CD4-positive, alpha-beta T cell treated with Interleukin-15 for 1 hour (primary cell): Measurements from ENCODE around the gene CACNA1S.

Experiments used
- DNase-seq: peaks from one replicate; pipeline ENCODE4 v3.0.0-alpha.2; 2020

Gene CACNA1S

DNA sequence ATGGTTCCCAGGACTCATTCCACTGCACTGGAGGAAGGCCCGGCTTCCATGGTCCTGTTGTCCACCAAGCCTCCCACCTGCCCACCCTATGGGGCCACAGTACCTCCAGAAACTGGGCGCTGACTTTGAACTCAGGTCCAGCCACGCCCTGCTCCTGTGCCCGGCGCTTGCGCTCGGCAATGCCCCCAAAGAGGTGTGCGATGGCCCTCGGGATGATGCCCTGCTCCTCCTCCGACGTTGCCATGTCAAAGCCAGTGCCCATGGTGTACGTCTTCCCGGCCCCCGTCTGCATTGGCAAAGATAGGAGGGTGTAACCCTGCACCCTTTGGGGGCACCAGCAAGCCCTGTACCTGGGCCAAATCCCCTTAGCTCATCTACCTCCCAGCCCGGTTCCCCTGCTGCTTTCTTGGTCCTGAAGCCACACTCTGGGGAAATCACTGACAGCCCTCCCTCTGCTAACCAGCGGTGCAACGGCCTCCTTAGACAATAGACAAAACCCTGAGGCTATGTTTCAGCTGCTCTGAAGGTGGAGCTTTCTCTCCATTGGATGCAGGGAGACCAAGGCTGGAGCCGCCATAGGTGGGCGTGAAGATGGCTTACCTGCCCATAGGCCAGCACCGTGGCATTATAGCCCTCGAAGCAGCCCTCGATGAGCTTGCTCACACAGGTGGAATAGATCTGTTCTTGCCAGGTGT is 103.4 kb downstream of the CACNA1S start:
- no peak for DNase-seq

DNA sequence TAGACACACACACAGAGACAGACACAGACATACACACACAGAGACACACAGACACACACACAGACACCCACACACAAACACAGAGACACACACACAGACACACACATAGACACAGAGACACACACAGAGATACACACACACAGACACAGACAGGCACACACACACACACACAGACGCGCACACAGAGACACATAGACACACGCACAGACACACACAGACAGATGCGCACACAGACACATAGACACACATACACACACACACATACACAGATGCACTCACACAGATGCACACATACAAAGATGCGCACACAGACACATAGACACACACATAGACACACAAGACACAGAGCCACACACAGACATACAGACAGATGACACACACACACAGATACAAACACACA is 104.7 kb downstream of the CACNA1S start:
- no peak for DNase-seq

DNA sequence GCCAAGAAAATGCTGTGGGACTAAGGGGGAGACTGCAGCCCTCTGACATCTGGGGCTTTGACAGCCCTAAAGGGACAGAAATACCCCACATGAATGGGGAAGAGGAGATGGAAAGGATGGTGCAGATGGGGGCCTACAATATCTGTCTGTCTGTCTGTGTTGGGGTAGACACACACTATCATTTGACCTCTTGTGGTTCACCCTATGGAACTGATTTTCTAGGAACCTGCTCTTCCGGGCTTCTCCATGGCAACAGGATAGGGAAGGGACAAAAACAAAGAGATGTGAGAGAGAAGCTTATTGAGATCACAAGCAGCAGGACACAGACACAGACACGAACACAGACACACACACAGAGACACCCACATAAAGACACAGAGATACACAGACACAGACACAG is 105.8 kb downstream of the CACNA1S start:
- DNase-seq: no peak

DNA sequence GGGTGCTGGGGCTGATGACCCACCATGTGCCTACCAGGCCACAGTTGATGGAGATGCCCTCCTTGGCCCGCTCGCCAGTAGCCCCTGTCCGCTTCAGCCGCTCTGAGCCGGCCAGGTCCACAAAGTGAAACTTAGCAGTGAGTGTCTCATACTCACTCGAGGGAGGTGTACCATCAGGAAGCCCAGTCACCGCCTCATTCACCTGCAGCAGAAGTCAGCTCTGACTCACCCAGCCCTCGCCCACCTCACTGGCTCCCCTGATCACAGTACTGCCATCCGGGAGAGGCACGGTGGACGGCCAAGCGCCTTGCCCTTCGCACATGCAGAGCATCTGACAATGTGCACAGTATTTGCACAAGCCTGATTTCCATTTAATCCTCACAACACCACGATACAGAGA is 107.5 kb downstream of the CACNA1S start:
- no peak for DNase-seq

DNA sequence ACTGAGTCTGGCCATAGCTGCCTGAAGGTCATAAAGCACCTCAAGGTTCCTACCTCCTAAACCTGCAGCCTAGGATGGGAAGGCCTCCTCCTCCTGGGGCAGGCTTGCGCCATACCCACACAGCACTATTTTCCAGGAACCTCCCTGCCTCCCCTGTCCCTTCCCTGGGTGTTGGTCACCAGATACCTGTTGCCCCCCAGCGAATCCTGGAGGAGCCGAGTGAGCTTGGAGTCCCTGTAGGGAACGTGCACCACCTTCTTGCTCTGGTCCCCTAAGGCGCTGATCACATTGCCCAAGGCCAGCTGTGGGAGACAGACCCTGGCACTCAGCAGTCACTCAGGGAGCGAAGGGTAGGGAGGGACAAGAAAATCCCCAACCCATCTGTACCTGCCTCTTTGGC is 108.1 kb downstream of the CACNA1S start:
- DNase-seq: no peak

DNA sequence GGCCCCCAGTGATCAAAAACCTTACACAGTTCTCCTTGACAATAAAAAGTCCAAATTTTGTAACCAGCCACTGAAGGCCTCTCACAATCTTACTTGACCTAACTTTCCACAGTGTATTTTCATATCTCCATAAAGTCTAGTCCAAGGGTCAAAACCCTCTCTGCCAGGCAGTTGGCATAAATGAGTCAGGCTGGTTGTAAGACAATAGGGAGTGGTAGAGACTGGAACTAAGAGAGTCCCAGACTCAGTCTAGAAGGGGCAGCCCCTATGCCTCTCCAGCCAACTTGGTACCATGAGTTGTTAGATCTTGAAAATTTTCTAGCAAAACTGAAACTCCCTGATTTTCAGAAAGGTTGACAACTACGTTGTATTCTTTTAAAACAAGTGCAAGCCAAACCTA is 109.7 kb downstream of the CACNA1S start:
- no peak for DNase-seq

DNA sequence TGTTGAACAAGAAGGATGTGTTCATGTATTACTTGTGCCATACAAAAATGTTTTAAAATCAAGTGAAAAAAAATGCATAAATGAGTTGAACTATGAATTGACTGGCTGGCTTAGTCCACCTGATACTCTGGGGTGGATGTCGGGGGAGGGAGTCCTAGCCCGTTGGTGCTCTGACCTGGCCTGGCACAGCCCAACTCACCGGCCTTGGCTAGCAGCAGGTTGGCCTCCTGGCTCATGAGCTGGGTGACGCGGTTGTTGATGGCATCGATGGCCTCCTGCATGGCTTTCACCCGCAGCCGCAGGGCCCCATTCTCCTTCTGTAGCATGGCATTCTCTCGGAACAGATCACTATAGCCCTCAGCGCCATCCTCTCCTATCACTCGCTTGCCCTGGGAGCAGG is 110.3 kb downstream of the CACNA1S start:
- no peak for DNase-seq

DNA sequence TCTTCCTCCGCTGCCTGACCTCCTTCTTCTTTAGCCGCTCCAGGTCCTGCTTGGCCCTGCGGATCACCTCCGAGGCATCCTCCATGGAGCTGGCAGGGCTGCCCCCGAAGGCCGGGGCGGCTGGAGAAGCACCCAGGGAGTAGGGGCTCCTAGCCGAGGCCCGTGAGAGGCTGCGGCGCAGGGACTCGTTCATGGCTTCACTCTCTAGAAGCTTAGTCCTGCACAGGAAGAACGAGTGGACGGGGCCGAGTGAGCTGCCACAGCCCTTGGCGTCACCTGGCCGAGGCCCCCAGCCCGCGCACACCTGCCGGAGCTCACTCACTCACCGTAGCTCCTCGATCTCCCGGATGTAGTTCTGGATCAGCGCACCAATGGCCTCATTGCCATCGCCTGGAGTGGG is 111.8 kb downstream of the CACNA1S start:
- DNase-seq: no peak

DNA sequence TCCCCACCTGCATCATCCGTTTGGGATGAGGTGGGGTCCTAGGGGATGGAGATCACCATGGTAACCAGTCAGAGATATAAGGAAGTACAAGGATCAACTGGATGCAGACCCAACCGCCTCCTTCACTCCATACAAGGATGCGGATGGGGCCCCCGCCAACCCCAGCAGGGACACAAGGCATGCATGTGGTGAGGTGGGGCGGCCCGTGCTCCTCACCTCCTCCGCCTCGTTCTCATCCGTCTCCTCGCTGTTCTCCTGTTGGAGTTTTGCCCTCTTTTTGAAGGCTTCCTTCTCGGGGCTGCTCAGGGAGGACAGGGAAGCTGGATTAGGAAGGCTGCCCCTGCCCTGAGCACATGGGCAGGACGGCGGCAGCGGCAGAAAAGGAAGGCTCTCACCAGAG is 112.6 kb downstream of the CACNA1S start:
- DNase-seq: no peak

DNA sequence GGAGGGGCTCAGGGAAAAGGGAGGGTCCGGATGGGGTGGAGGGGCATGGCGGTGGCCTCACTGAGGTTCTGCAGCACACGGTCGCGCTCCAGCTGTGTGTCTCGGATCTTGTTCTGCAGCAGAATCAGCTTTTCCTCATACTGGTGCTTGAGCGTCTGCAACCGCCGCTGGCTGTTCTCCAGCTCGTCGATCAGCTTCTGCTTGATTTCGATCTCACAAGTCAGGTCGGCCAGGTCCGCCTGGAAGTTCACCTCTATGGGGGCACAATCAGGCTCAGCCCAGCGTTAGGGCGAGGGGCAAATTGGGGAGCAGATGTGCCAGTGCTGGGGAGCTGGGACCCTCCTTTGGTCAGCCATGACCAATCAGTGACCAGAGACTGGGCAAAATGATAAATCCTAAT is 113.9 kb downstream of the CACNA1S start:
- no peak for DNase-seq

DNA sequence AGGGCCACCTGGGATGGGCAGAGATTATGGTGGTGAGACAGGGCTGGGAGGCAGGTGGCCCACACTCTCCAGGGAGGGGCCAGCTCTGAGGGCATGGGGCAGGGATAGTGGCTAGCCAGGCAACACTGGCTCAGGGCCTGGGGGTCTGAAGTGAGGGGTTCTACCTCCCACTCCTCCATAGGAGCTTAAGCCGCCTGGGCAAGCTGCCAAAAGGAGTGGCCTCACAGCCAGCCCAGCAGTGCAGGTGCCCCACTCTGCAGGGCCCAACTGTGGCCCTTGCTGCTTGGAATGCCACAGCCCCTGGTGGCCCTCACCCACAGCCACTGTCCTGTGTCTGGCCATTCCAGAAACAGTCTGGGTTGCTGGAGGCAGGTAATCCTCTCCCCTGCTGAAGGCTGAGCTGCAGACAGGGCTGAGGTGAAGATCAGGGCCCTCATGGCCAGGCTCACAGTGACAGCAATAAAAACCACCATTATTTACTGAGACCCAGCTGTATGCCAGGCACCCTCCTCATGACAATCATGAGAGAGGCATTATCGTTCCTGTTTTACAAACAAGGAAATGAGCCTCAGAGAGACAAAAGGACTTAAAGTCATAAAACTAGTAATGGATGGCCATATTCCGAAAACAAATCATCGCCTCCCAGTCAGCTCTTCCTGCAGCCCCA is 119.7 kb downstream of the CACNA1S start:
- no peak for DNase-seq

DNA sequence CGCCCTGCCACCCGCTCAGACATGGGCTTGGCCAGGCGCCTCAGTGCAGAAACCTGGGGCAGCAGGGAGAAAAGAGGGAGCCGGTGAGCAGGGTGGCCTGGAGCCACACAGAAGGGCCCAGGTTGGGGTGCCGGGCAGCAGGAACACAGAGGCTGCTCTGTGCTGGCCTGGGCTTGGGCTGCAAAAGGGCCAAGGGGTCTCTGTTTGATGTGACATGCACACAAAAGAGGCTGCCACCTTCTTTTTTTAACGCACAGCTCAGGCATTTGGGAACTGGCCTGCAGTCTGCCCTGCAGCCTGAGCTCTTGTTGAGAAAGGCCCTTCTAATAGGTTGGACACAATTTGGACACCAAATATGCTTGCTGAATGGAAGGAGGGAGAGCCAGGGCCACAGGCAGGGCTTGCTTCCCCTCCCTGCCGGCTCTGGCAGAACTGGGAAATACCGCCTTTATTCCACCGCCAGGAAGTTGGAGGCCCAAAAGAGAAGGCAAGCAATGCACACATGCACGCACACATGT is 121.1 kb downstream of the CACNA1S start:
- DNase-seq: no peak

DNA sequence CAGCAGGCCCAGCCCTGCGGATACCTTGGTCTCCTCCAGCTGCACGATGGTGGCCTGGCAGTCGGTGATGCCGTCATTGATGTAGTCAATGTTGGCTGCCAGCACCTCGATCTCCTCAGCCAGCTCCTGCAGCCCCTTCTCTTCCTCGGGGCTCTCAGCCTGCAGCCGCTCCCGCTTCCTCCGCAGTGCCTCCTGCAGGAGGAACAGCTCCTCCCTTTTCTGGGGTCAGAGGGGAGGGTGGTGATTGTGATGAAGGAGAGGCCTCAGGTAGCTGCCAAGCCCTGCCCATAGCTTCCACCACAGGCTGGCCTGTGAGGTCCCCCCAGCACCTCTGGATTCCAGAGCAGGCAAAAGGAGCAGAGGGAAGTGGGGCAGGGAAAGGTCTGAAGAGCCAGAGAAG is 122.1 kb downstream of the CACNA1S start:
- DNase-seq: no peak
